MCF 10A (cell line): ENCODE data around the gene RAI14. TPM values are rescaled to one million over a fixed set of nuclear protein-coding genes. Genes with fewer than 3 reads are reported as not detected.
"Not testable (repeated sequence)": the region's sequence is repeated elsewhere in the genome, so short reads cannot be mapped to it uniquely, and the experiment has no call there.

Experiments used
- BruUV-seq: library from RNA; stranded (reverse); fragments of 400-500 nt; replicated peaks from 2 replicates; lab custom pipeline; 2021; lab: Mats Ljungman, UMichigan
- CTCF ChIA-PET: fragments of 300-600 bp; sonication (Branson Sonifier 250); formaldehyde crosslinking; extraction: SDS; loops from one replicate; lab custom pipeline; 2021; ENCODE audit warnings: antibody characterized with exemption, inconsistent platforms; lab: Yijun Ruan, JAX
- POLR2A ChIA-PET: fragments of 300-600, 350-650 bp; sonication (Branson Sonifier 250); formaldehyde crosslinking; extraction: SDS; loops from one replicate; lab custom pipeline; 2020; ENCODE audit warnings: antibody characterized with exemption, inconsistent platforms; lab: Yijun Ruan, JAX
- DNase-seq: peaks from one replicate; pipeline ENCODE4 v3.0.0-alpha.2; 2018; ENCODE audit not compliant: unreplicated experiment
- H3K27ac Mint-ChIP-seq: one replicate; pipeline ENCODE4 v1.8.0; 2022; ENCODE audit warnings: mild to moderate bottlenecking, low read depth, mixed read lengths; ENCODE audit not compliant: unreplicated experiment
- H3K27me3 Mint-ChIP-seq: one replicate; pipeline ENCODE4 v1.8.0; 2022; ENCODE audit warnings: mixed read lengths; ENCODE audit not compliant: insufficient read depth, unreplicated experiment
- H3K36me3 Mint-ChIP-seq: one replicate; pipeline ENCODE4 v1.8.0; 2022; ENCODE audit warnings: mild to moderate bottlenecking, moderate library complexity, mixed read lengths; ENCODE audit not compliant: insufficient read depth, unreplicated experiment
- H3K4me1 Mint-ChIP-seq: one replicate; pipeline ENCODE4 v1.8.0; 2022; ENCODE audit warnings: mixed read lengths; ENCODE audit not compliant: insufficient read depth, unreplicated experiment
- H3K4me3 Mint-ChIP-seq: one replicate; pipeline ENCODE4 v1.8.0; 2022; ENCODE audit warnings: mild to moderate bottlenecking, moderate library complexity, mixed read lengths; ENCODE audit not compliant: unreplicated experiment
- H3K9me3 Mint-ChIP-seq: one replicate; pipeline ENCODE4 v1.8.0; 2022; ENCODE audit warnings: mixed read lengths; ENCODE audit not compliant: unreplicated experiment
- intact Hi-C: fragments of 100-400 bp; cut with micrococcal nuclease; formaldehyde crosslinking; loops from 2 replicates; pipeline ENCODE4 v1.14.1; 2022
- total RNA-seq: library from RNA; stranded (reverse); gene quantifications from 2 replicates; pipeline ENCODE4 v1.2.3, GENCODE V29; 2022
- TF ChIP-seq, protein P1 (sequence below): fragments of 200-600 bp; IDR thresholded peaks from one replicate; pipeline ENCODE4 v1.8.0; 2022; ENCODE audit warnings: antibody characterized with exemption, mild to moderate bottlenecking; ENCODE audit not compliant: unreplicated experiment

RAI14 gene
- total RNA-seq, 1 experiment from 2014 or later: 47.6 TPM

- POLR2A ChIA-PET: no interaction called here
- H3K36me3 Mint-ChIP-seq: no peaks in the 10 kb centered on the region
- no peaks in the 10 kb centered on the region for H3K27me3 Mint-ChIP-seq
- DNase-seq: no peak
- H3K4me1 Mint-ChIP-seq: peaks cover 6% of the 10 kb centered on the region
- H3K4me3 Mint-ChIP-seq: no peak overlapping the region
- no peaks in the 10 kb centered on the region for H3K9me3 Mint-ChIP-seq
- no TSS peak for BruUV-seq
- H3K27ac Mint-ChIP-seq: no peak overlapping the region
- intact Hi-C loops: no loop called here
- TF ChIP-seq, protein P1, sequence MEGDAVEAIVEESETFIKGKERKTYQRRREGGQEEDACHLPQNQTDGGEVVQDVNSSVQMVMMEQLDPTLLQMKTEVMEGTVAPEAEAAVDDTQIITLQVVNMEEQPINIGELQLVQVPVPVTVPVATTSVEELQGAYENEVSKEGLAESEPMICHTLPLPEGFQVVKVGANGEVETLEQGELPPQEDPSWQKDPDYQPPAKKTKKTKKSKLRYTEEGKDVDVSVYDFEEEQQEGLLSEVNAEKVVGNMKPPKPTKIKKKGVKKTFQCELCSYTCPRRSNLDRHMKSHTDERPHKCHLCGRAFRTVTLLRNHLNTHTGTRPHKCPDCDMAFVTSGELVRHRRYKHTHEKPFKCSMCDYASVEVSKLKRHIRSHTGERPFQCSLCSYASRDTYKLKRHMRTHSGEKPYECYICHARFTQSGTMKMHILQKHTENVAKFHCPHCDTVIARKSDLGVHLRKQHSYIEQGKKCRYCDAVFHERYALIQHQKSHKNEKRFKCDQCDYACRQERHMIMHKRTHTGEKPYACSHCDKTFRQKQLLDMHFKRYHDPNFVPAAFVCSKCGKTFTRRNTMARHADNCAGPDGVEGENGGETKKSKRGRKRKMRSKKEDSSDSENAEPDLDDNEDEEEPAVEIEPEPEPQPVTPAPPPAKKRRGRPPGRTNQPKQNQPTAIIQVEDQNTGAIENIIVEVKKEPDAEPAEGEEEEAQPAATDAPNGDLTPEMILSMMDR: no peak
- CTCF ChIA-PET: interaction anchor here (0.6 to 0.7 kb wide), 2 partner anchors 96 to 723 kb away, joined by 3 read pairs; no protein-coding TSS in a partner anchor
Observed at GRCh38 chr5:34719029-34719428, 62.9 kb downstream of the RAI14 start.

- no peak for DNase-seq
- Mint-ChIP-seq H3K27ac (no peak overlapping the region), H3K27me3 (no peaks in the 10 kb centered on the region), H3K4me3 (no peak overlapping the region), H3K36me3 (no peaks in the 10 kb centered on the region), H3K9me3 (no peaks in the 10 kb centered on the region), H3K4me1 (peaks cover 6% of the 10 kb centered on the region)
- no TSS peak for BruUV-seq
- intact Hi-C loops: no loop called here
- ChIA-PET POLR2A (no interaction called here), CTCF (no interaction called here)
- TF ChIP-seq, protein P1: no peak
Observed at GRCh38 chr5:34721327-34721726, 65.2 kb downstream of the RAI14 start.

DNA sequence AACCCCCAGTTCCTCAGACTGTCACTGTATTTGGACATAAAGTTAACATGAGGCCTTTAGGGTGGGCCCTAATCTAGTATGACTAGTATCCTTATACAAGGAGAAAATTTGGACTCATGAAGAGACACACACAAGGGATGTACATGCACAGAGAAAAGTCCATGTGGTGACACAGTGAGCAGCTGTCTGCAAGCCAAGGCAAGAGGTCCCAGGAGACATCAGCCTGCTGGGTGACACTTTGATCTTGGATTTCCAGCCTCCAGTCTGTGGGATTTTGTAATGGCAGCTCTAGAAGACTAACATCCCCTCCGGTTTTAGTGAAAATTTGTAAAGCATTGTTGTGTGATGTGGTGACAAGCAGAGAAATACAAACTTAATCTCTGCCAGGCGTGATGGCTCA lies 66.1 kb downstream of the RAI14 start:
- no peaks in the 10 kb centered on the region for H3K27me3 Mint-ChIP-seq
- DNase-seq: no peak
- H3K4me1 Mint-ChIP-seq: peaks cover 6% of the 10 kb centered on the region
- POLR2A ChIA-PET: no interaction called here
- no TSS peak for BruUV-seq
- no peaks in the 10 kb centered on the region for H3K36me3 Mint-ChIP-seq
- no peak overlapping the region for H3K4me3 Mint-ChIP-seq
- intact Hi-C loops: no loop called here
- TF ChIP-seq, protein P1: no peak
- no peaks in the 10 kb centered on the region for H3K9me3 Mint-ChIP-seq
- H3K27ac Mint-ChIP-seq: no peak overlapping the region
- CTCF ChIA-PET: no interaction called here

- Mint-ChIP-seq H3K27ac (no peak overlapping the region), H3K36me3 (no peaks in the 10 kb centered on the region), H3K9me3 (no peaks in the 10 kb centered on the region), H3K4me3 (no peak overlapping the region), H3K27me3 (no peaks in the 10 kb centered on the region), H3K4me1 (peaks cover 6% of the 10 kb centered on the region)
- ChIA-PET CTCF (interaction anchor here (0.6 to 1.0 kb wide), 5 partner anchors 10 to 1142 kb away, joined by 3 to 5 read pairs (median 3); no protein-coding TSS in a partner anchor), POLR2A (interaction anchor here (1.2 to 1.5 kb wide), 2 partner anchors 11 to 12 kb away, joined by 3 read pairs; no protein-coding TSS in a partner anchor)
- DNase-seq: no peak
- intact Hi-C loops: no loop called here
- BruUV-seq: no TSS peak
- TF ChIP-seq, protein P1: no peak
Observed at GRCh38 chr5:34724741-34725140, 68.6 kb downstream of the RAI14 start.

DNA sequence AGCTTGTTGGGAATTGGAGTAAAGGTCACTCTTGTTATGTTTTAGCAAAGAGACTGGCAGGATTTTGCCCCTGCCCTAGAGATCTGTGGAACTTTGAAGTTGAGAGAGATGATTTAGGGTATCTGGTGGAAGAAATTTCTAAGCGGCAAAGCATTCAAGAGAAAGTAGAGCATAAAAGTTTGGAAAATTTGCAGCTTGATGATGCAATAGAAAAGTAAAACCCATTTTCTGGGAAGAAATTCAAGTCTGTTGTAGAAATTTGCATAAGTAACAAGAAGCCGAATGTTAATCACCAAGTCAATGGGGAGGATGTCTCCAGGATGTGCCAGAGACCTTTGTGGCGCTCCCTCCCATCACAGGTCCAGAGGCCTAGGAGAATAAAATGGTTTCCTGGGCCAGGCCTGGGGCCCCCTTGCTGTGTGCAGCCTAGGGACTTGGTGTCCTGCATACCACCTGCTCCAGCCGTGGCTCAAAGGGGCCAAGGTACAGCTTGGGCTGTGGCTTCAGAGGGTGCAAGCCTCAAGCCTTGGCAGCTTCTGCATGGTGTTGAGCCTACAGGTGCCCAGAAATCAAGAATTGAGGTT lies 71.1 kb downstream of the RAI14 start:
- H3K9me3 Mint-ChIP-seq, H3K27ac Mint-ChIP-seq, CTCF ChIA-PET, H3K4me3 Mint-ChIP-seq, intact Hi-C loops, H3K27me3 Mint-ChIP-seq, BruUV-seq, DNase-seq, H3K36me3 Mint-ChIP-seq, H3K4me1 Mint-ChIP-seq: not testable (repeated sequence)
- POLR2A ChIA-PET: interaction anchor here (0.6 kb wide), 1 partner anchor 104 kb away, joined by 3 read pairs; no protein-coding TSS in a partner anchor
